HG03045 (cell line): ENCODE results near the gene CBFA2T3.

Experiments
- ATAC-seq: cut with Tn5 transposase; IDR thresholded peaks from one replicate; pipeline ENCODE4 v1.9.1; 2021; ENCODE audit warnings: mild to moderate bottlenecking, moderate library complexity; ENCODE audit not compliant: unreplicated experiment

CBFA2T3 gene

DNA sequence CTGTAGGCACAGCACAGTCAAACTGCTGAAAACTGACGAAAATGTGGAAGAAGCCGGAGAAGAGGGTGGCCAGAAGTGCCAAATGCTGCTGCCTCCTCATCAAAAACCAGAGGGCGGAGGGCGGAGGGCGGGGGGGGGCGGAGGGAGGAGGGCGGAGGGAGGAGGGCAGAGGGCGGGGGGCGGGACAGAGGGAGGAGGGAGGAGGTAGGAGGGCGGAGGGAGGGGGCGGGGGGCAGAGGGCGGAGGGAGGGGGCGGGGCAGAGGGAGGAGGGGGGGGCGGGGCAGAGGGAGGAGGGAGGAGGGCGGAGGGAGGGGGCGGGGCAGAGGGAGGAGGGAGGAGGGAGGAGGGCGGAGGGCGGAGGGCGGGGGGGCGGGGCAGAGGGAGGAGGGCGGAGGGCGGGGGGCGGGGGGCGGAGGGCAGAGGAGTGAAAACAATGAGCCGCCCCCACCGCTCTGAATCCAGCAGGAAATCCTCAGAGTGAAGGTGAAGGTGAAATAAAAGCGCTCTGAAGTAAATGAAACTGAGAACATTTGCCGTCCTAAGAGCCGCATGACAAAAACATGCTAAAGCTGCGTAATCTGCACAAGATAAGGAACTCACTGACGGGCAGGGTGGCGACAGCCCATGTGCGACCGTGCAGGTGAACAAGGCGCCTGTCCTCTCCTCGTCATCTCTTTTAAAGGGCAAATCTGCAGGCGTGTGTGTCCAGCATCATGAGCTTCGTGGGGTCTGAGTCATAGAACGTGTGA is 22.6 kb upstream of the CBFA2T3 start:
- no peak for ATAC-seq

DNA sequence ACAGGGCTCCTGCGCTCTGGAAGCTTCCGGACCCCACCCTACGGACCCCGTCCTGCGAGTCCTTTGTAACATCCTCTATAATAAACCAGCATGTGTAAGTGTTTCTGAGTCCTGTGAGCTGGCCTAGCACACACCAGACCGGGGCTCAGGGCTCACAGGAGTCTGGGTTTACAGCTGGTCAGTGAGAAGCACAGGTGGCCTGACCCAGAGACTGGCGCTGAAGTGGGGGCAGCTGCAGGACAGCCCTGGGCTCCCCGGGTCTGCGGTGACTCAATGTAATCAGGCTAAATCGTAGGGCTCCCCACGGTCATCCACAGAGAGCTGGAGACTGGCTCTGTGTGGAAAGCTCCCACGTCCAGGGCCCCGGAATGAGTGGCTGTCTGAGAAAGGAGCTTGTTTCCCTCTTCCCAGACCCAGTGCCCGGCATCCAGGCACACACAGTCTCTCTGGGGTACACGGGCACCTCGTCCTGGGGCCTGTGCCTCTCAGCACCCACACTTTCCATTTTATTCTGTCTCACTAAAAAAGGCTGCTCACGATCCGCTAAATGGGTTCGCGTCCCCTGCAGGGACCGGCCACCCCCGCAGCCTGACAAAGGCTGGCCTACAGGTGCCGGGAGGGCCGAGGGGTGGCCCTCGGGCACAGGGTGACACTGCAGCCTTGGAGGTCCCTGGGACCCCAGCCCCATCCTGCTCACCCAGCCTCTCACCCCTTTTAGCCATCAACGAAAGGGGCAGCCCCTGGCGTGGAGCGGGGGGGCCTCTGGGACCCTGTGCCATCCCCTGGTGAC is 18.9 kb upstream of the CBFA2T3 start:
- no peak for ATAC-seq

DNA sequence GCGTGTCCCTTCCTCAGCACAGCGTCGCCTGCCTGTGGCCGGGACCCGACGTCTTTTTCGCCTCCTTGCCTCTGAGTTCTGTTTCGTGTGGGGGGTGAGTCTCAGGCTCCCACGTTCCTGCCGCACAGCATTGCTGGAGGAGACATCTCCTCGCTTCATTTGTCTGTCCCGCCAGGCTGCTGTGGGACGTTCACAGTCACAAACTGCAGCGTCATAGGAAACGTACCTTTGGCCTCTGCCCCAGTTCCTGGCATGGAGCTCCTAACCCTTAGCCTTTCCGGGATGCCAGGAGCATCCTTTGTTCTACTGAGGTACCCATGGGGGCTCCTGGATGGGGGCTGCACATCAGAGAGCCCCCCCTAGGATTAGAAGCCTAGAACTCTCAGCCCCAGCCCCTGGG is 18.2 kb upstream of the CBFA2T3 start:
- no peak for ATAC-seq

DNA sequence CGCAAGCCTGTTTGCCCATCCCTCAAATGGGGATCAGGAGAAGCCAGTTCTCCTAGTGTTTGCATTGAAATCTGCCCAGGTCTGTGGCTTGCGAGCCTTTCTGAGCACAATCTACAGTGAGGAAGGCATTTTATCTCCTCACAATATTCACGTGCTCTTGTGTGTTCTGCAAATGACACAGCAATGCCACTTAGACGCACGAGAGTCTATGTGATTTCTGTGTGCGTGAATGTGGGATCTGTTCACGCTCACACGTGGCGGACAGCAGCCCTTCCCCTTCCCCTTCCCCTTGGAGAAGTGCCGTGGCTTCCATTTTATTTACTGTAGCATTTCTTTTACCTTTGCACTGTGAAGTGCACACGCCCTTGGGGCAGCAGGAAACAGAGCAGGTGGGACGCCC is 17.7 kb upstream of the CBFA2T3 start:
- ATAC-seq, result no peak

DNA sequence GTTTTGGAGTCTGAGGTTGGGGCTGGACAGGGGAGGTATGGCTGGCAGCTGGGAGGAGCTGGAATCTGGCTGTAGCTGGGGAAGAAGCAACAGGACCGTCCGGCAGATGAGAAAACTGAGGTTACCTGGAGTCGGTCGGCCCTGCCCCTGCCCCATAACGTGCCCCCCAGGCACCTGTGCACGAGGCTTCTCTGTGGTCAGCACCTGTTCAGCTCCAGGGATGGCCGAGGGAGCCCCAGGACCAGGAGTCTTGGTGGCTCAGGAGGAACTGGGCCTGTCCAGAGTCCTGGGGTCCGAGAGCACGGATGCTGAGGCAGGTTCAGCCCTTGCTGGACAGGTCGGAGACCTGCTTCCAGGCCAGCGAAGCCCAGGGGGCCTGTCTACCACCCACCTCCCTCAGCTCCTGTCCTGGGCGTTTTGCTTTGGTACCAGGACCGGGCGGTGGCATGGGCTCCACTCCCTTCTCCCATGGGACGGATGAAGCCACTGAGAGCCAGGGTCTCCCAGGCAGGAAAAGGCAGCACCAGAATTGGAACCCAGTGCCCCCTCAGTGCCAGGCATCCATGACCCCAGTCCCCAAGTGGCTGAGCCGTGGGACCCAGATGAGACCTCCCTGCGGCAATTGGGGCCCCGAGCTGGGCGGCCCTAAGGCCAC is 17.1 kb upstream of the CBFA2T3 start:
- ATAC-seq, result no peak

DNA sequence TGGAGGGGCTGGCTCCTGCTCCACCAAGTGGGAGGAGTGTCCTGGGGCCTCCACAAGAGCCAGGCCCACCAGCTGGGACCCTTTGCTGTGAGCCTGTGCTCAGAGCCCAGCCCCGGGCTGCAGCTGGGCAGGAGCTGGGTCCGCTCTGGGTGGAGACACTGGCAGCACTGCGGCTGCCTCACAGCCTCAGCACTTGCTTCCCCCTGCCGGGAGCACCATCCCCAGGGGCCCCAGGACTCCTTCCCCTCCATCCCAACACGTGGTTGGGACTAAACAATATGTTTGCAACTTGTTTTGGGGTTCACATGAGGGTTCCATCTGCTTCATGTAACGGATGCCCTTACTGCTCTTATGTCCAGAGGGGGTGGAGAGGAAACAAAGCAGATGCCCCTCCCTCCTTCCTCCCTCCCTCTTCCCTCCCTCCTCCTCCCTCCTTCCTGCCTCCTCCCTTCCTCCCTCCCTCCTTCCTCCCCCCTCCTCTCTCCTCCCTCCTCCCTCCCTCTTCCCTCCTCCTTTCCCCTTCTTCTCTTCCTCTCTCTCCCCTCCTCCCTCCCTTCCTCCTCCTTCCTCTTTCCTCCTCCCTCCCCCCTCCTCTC is 16.3 kb upstream of the CBFA2T3 start:
- ATAC-seq, result no peak

DNA sequence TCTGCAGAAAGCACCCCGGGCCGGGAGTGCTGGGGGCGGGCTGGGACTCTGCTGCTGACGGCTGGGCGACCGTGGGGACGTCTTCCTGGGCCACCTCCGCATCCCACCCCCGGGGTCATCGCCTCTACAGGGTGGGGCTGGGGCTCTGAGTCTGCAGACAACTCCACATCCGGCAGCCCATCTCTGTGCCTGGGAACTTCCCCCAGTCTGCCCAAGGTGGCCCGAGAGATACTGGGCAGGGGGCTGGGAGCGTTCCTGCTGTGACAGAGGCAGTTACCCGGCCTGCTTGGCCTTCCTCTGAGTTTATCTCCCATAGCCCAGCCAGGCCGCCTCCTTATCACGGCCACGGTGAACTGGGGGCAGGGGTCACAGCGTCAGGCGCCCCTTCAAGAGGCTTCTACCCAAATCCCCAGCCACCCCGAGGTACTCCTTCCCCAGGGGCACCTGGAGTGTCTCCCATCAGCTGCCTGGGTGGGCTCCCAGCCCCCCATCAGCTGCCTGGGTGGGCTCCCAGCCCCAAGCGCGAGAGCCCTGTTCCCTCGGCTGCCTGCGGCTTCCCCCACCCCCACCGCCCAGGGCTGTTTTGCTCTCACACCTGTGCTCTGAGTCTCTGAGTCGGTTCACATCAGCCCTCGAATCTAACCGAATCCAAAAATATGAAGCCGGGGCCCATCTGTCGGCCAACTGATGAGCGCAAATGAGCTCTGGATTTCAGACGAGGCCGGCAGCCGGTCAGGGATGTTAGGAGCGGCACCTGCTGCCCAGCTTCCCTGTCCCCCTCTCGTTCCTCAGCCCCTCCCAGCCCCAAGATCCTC is 15.6 kb upstream of the CBFA2T3 start:
- no peak for ATAC-seq

DNA sequence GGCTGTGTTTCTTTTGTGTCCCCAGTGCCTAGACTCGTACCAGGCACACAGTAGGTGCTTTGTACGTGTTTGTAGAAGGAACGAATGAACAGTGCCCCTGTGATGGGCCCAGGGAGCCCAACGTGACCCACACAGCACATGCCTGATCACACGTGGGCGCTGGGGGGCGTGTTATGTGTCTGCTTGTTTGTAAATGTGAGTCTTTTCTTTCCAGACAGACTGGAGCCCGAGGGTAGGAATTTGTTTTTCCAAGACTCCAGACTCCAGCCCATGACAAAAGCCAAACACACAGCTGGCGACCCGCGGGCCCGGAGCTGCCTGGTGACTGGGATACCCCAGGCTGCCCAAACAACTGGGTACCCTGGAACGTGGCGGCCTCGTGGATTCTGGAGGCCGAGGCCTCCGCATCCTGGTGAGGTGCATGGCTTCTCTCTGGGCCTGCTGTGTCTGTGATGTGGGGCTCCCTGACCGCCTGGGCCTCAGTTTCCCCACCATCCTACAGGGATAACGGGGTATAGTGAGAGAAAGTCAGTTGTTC is 14.9 kb upstream of the CBFA2T3 start:
- no peak for ATAC-seq

DNA sequence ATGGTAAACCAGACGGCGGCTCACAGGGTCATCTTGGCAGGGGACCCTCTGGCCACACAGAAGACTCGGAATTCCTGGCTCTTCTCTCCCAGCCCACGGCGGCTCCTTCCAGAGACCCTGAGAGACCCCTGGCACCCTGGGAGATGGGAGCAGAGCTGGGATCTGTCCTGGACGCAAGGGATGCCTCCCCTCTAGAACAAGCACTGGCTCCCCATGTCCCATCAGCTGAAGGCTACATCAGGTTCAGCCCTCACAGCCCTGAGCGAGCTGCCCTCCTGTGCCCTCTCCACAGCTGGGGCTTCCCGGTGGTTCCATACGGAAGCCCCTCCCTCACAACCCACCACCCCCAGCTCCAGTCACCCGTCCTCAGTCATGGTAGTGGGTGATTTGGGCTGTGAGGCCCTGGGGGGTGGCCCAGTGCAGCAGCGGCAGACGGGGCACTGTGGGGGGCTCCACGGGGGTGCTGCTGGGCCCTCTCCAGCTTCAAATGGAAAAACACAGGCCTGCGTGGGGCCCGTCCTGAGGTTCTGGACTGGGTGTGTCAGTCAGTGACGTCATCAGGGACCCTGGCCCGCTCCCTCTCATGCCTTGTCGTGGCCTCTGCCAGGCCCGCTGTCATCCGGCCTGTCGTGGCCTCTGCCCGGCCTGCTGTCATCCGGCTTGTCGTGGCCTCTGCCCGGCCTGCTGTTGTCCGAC is 13.0 kb upstream of the CBFA2T3 start:
- ATAC-seq, result no peak

DNA sequence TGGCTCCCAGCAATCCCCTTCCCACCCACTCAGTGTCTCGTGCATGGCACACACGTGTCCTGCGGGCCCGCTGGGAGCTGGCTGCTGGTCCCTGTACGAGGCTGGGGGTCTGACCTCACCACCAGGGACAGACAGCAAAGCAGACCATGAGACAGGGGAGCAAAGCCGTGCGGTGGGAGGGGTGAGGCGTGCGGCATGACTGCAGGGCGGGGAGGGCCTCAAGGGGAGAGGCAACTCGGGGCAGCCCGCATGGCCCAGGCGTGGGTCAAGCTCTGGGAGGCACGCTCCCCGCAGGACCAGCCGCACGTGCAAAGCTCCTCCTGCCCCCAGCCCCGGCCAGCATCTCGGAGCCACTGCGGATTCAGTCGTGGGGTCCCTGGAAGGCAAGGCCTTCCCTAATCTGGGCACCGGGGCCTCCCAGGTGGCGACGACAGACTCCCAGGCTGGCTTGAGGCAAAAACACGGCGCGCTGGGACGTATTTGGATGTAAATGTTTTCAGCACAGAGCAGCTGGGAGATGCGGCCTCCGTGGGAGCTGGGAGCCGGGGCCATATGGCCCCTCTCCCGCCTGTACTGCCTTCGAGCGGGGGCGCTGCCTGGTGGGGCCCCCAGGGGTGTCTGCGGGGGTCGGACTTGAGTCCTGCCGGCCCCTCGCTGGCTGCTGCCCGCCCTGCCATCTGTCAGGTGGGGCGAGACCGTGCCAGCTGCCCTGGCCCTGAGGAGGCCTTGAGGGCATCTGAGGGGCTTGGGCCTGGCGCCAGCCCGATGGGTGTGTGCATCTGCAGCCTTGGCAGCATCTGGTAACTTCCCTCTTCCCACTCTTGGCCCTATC is 12.2 kb upstream of the CBFA2T3 start:
- no peak for ATAC-seq

DNA sequence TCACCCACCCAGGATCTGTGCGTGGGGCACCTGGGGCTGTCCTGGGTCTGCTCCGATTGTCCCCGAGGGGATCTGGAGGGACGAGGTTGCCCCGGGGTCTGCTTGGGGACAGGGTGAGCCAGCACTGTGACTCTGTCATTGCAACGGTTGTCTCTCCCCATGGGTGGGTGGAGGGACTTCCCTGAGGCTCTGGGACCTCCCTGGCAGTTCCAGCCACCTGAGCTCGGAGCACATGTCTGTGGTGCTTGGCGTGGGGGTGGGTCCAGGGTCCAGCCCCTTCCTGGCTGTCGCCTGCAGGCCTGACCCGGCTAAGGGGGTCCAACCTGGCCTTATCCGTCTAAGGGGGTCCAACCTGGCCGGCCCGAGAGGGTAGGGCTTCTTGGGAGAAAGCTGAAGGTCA is 8.5 kb upstream of the CBFA2T3 start:
- no peak for ATAC-seq

DNA sequence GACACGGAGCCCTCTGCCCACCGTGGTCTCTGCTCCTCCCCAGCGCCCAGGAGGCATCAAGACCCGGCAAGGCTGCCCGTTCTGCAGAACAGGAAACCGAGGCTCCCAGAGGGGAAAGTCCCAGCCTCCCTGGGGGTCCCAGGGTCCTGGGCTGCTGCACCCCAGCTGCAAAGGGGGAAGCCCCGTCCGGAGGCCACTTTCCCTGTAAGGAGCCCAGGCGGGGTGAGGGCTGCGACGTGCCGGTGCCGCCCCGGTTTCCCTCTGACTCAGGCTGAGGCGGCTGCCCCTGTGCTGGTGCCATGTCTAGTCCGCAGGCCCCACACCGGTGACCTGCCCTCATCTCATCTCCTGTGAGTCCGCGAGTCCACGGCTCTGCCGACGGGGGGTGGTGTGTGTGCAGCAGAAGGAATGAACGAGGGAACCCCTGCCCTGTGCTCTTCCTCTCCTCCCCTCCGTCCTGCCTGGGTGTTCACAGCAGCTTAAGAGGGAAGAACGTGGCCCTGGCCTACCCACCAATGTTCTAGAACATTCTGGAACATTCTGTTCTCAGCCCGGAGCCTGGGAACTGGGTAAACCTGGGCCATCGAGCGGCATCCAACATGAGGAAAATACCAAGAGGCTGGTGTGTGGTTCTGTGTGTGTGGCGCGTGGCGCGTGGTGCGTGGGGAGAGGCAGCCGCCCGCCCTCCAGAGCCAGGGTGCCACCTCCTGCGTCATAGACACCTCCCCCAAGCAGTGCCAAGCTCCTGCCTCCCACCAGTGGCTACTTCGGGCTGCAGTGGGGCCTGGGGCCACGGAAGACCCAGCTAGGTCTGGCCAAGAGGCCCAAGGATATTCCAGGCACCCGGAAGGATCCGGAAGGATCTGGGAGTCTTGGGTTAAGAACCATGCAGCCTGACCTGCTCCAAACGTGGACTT is 7.0 kb upstream of the CBFA2T3 start:
- no peak for ATAC-seq

DNA sequence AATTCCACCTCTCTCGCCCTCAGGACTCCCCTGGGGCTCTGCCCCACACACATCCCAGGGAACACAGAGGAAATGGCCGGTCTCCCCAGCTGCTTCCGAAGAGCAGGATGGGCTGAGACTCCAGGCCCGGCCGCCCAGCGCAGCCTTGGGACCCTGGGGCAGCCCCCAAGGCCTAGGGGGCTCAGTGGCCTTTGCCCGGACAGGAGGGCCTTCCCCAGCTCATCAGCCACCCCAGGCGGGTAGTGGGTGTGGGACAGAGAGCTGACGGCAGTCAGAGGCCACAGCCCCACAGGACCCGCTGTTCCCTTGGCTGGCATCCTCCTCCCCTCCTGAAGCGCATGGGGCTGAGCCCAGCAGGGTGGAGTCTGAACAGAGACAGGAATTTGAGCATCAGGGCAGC is 6.2 kb upstream of the CBFA2T3 start:
- no peak for ATAC-seq

DNA sequence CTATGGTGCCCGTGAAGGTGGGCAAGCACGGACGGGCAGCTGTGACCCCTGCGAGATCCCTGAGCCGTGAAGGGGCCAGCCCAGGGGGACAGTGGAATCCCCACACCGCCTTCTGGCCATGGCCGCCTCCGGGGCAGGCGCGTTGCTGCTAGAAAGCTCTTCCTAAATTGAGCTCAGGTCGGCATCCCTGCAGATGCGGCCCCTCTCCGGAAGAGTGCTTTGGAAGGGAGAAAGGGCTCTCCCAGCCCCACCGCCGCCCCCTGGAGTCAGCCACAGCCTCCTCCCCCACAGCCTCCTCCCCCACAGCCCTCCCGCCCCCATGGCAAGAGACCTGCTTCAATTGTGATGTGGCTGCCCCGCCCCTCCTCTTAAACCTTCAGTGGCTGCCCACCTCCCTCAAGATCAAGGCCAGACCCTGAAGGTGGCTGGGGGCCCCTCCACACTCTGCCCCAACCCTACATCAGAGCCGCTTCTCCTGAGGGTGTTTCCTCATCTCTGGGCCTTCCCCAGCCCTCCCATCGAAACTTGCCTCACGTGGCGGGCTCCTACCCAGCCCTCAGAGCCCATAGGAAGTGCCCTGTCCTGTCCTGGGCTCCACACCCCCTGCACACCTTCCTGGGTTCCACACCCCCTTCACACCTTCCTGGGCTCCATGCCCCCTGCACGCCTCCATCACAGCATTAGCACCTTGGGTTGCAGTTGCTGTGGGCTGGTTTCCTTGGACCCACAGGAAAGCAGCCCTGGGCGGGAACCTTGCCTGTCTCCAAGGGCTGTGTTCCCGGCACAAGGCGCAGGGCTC is 5.5 kb upstream of the CBFA2T3 start:
- ATAC-seq, result no peak

DNA sequence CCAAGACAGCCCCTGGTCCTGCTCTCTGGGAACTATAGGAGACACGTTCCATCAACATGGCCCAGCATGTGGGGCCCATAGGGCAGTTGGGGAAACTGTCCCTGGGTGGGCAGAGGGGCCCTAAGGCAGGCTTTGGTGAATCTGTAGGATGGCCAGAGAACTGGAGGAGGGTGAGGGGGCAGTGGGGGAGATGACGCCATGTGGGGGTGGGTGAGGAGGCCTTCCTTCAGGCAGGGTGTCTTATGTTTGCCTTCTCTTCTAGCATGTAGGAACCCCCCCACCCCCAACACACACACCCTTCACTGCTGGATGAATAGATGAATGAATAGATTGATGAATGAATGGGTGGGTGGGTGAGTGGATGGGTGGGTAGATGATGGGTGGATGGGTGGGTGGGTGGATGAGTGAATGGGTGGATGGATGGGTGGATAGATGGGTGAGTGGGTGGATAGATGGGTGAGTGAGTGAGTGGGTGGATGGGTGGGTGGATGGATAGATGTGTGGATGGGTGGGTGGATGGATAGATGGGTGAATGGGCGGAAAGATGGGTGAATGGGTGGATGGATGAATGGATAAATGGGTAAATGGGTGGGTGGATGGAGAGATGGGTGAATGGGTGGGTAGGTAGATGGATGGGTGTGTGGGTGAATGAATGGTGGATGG is 2.5 kb upstream of the CBFA2T3 start:
- no peak for ATAC-seq

DNA sequence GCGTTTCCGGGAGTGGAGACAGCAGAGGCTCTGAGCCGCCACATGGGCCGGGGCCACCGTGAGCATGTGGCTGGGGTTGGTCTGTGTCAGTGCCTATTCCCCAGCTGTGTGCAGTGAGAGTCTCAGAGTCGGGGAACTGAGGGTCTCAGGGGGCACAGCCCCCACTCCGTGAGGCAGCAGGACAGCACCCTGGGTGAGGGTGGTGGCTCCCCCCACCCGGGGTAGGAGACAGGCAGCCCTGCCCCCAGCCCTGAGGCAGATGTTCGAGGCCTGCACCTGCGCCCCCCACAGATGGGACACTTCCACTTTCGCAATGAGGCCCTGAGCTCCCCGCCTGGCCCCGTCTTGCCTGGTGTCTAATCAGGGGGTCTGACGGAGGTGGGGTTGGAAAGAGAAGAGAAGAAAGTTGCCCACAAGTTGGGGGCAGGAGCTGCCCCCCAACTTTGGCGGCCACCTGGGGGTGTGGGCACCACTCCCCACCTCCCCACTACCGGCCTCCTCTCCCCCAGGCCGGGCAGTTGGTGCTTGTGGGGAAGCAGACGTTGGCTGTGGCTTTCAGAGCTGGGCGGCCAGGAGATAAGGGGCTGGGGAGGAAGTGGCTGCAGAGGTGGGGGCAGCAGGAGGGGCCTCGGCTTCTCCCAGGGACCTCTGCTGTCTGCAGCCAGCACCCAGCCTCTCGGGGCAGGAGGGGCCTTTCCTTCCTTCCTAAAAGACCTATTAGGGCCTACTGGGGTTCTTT is 1.8 kb upstream of the CBFA2T3 start:
- ATAC-seq, result peak; percentile 30
